Prostate gland (tissue), 2 donors: Measurements from ENCODE around the gene NREP. TPM values are rescaled to one million over a fixed set of nuclear protein-coding genes. Genes with fewer than 3 reads are reported as not detected.

ENCODE experiments used
- small RNA-seq, 2 donors: library from RNA; depleted of rRNA; stranded (forward); fragments of <200 nt; gene quantifications; one replicate each; pipeline ENCODE3, GENCODE V24; 2016
- total RNA-seq, 2 donors: library from RNA; depleted of rRNA; stranded (reverse); fragments of >200 nt; gene quantifications; one replicate each; pipeline ENCODE4 v1.1.0, GENCODE V29; 2016

NREP gene
- total RNA-seq, 2 donors from 2014 or later, result 7.6 to 28.2 TPM

Small RNAs within 50 kb of the gene (small RNA-seq; reads per million reads assigned to genes)
- 0 reads per million in 2 donors for gene RN7SKP57

Other genes starting within 250 kb of the NREP start
- gene STARD4, start 244.7 kb downstream of the NREP start, total RNA-seq, result 10 to 100 TPM; 12.1 to 13.4 TPM